LNCAP (cell line): ENCODE measurements around the gene C22orf15.

Source experiments
- TF ChIP-seq, protein P1 (sequence below): fragments of 450-650 bp; IDR thresholded peaks from 2 replicates; pipeline ENCODE4 v1.5.1; 2017; ENCODE audit warnings: mild to moderate bottlenecking

Gene C22orf15

DNA sequence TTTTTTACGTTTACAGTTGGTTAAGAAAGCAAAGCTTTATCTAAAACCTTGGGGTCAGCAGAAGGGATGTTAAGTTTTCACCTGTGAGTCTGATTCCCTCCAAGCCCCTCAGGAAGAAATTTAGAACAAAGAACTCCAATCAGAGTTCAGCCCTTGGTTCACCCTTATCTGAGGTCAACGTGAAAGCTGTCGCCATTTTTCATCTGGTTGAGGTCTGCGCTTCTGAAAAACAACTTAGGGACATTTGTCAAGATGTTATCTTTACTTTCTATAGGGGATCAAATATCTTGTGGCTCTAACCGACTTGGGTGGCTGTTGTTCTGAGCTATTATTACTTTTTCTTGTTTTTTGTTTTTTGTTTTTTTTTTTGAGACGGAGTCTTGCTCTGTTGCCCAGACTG lies 41.9 kb upstream of the C22orf15 start:
- TF ChIP-seq, protein P1, sequence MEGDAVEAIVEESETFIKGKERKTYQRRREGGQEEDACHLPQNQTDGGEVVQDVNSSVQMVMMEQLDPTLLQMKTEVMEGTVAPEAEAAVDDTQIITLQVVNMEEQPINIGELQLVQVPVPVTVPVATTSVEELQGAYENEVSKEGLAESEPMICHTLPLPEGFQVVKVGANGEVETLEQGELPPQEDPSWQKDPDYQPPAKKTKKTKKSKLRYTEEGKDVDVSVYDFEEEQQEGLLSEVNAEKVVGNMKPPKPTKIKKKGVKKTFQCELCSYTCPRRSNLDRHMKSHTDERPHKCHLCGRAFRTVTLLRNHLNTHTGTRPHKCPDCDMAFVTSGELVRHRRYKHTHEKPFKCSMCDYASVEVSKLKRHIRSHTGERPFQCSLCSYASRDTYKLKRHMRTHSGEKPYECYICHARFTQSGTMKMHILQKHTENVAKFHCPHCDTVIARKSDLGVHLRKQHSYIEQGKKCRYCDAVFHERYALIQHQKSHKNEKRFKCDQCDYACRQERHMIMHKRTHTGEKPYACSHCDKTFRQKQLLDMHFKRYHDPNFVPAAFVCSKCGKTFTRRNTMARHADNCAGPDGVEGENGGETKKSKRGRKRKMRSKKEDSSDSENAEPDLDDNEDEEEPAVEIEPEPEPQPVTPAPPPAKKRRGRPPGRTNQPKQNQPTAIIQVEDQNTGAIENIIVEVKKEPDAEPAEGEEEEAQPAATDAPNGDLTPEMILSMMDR = no peak

DNA sequence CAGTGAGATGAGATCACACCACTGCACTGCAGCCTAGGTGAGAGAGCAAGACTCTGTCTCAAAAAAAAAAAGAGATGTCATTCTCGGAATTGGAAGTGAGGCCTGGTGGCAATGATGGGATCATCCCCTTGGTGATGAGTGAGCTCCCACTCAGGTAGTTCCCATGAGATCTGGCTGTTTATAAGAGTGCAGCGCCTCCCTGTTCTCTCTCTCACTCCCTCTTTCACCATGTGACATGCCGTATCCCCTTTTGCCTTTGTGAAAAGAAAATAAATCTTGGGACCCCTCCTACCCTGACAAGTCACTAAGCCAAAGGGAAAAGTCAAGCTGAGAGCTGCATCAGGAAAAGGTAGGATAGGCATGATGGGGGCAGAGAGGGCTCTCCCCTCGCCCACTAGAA lies 40.6 kb upstream of the C22orf15 start:
- TF ChIP-seq, protein P1 = no peak

DNA sequence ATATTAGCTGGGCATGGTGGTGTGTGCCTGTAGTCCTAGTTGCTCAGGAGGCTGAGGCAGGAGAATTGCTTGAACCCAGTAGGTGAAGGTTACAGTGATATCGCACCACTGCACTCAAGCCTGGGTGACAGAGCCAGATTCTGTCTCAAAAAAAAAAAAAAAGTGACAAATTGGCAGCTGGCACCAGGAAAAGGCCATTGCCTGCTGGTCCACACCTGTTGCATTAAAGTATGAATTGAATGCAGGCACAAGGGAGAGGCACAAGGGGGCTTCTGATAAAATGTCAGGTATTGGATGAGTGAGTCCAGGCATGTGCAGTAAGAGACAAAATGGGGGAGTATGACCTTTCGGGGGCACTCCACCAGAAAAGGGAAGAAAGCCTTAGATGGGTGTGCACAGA lies 40.1 kb upstream of the C22orf15 start:
- TF ChIP-seq, protein P1 = no peak

DNA sequence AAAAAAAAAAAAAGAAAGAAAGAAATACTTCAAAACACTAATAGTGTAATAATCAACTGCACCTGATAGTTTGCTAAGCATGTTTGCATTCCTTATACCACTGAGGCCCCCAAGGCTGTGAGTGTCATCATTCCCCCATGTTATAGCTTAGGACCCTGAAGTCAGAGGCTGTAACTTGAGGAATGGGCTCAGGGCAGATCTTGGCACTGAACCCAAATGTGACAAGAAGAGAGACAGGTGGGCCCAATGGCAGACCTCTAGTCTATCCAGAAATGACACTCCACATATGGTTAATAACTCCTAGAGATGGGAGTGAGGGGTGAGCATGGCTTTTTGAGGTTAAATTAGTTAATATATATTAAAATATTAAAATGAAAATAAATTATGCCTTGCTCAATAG lies 25.1 kb upstream of the C22orf15 start:
- TF ChIP-seq, protein P1 = no peak

DNA sequence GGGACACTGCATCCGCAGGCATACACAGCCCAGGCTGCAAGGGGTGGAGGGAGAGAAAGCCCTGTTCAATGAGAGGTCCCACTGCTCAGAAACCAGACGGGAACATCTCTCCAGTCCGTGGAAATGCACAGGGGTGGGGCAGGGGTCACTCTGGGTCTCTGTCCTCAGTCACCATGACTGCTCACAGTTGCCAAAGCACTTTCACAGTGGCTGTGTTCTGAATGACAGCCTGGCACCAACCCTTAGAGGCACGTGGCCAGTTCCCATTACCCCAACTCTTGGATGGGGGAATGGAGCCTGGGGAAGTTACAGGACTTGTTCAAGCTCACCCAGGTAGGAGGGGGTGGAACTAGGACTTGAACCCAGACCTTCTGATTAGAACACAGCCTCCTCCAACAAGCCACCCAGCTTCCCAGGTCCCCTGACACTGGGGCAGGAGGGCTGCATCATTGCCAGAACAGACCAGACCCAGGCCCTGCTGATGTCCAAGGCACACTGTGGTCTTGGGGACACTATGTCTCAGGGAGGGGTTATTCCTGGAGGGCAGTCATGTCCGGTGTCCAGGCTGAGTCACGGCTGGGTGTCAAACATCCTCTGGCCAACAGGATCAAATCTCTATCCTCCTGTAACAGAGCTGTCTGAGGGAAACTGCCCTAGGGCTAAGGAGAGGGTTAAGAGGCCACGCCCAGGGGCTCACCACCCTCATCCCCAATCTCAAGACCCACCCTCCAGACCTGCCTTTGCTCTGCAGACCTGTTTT lies 20.1 kb upstream of the C22orf15 start:
- TF ChIP-seq, protein P1 = no peak

DNA sequence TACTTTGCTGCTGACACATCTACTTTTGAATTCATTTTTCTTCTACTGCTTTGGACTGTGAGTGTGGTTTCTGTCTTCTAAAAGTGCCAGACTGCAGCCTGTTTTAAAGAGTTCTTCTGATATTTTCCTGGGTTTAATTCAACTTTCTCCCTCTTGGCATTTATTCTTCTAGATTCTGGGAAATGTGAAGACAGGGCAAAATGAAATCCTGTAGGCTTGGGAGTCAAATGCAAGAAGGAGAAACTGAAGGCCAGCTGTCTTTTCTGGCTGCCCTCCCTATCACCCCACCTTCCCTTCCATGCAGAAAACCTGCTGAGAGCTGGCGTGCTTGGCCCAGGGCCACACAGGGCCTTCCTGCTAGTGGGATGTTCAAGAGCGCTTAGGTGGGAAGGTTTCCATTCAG lies 19.5 kb upstream of the C22orf15 start:
- TF ChIP-seq, protein P1 = no peak

DNA sequence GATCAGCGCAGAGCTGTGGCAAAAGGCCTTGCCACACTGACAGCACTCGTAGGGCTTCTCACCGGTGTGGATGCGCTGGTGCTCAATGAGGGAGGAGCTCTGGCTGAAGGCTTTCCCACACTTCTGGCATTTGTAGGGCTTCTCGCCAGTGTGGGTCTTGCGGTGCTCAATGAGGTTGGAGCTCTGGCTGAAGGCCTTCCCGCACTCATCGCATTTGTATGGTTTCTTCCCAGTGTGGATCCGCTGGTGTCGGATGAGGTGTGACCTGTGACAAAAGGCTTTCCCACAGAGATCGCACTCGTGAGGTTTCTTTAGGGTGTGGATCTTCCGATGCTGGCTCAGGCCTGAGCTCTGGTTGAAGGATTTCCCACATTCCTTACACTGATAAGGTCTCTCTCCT lies 18.8 kb upstream of the C22orf15 start:
- TF ChIP-seq, protein P1 = no peak

DNA sequence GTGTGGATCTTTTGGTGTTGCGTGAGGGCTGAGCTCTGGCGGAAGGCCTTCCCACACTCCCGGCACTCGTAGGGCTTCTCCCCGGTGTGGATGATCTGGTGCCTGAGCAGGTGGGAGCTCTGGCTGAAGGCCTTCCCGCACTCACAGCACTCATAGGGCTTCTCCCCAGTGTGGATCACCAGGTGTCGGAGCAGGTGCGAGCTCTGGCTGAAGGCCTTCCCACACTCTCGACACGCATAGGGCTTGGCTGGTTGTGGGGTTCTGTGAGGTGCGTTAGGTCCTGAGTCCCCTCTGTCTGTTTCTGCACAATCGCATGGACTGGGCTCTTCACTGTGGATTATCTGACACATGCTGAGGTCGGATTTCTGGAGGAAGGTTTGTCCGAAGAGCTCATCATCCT lies 18.3 kb upstream of the C22orf15 start:
- TF ChIP-seq, protein P1 = no peak
